Endothelial cell of umbilical vein (primary cell): ENCODE data around the gene TMEM140.
A peak's percentile ranks its signal among the peaks of the same experiment; 100 is the strongest.

Source experiments
- CTCF ChIP-seq, 2 donors: IDR thresholded peaks; 1 replicate in 1 of 2; 2 replicates in 1 of 2; pipeline ENCODE4 v1.5.1; 2011; ENCODE audit warnings: low read length in 2 of 2, mild to moderate bottlenecking in 2 of 2, moderate library complexity in 2 of 2, control low read depth in 1 of 2, inconsistent platforms in 1 of 2, low read depth in 1 of 2; ENCODE audit not compliant: insufficient read depth in 1 of 2; ENCODE audit errors: extremely low read depth in 1 of 2
- EZH2 ChIP-seq: IDR thresholded peaks from 2 replicates; pipeline ENCODE4 v1.6.1; 2012; ENCODE audit warnings: borderline replicate concordance, low read depth, mild to moderate bottlenecking, moderate library complexity, low read length, inconsistent platforms; ENCODE audit not compliant: severe bottlenecking
- FOS ChIP-seq: IDR thresholded peaks from 2 replicates; pipeline ENCODE4 v1.6.1; 2011; ENCODE audit warnings: mild to moderate bottlenecking, low read length, moderate library complexity, borderline replicate concordance; ENCODE audit not compliant: insufficient read depth
- JUN ChIP-seq: IDR thresholded peaks from 2 replicates; pipeline ENCODE4 v1.6.1; 2011; ENCODE audit warnings: borderline replicate concordance, low read depth; ENCODE audit not compliant: insufficient read length, insufficient read depth
- POLR2A ChIP-seq: IDR thresholded peaks from 2 replicates; pipeline ENCODE4 v1.6.1; 2012; ENCODE audit warnings: low read depth, mild to moderate bottlenecking, control low read depth, low read length
- POLR2AphosphoS5 ChIP-seq: IDR thresholded peaks from 2 replicates; pipeline ENCODE4 v1.6.1; 2012; ENCODE audit warnings: low read depth, mild to moderate bottlenecking, control low read depth, low read length, moderate library complexity; ENCODE audit not compliant: insufficient read depth

DNA sequence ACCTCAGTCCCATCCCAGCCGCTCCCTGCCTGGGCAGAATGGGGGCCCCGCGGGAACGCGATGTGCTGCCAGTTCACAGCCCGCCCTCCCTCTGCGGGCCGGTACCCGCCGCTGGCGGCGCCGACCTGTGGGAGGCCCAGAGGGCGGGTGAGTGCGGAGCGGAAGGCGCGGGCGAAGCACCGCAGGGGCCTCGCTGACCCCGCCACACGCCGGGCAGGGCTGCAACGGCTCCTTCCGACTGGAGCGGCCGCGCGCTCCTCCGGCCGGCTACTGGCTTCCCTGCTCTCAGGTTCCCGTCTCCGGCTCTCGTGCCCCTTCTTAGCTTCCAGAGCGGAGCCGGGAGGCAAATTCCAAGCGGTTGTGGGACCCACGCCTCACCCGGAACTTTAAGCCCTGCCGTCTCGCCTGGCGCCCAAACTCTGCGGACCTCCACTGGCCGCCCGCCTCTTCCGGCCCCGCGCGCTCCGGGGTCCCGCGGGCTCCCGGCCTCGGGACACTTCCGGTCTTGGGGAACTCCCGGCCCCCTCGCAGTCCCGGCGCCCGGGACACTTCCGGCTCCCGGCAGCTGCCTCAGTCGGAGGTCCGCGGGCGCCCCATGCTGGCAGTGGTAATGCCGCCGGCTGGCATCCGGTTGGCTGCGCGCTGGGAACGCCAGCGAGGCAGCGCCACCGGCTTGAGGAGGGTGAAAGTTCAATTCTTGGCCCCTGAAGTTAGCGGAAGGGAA is 22.6 kb downstream of the TMEM140 start, which contains the start of gene CYREN:
- no peak for TF ChIP-seq EZH2
- TF ChIP-seq CTCF (IDR thresholded peaks at IDR 0.05; ENCODE audit: extremely low read depth in 1 of 2, insufficient read depth in 1 of 2, low read depth in 1 of 2, low read length in 2 of 2) = peak; percentile 69 to 78
- TF ChIP-seq FOS = no peak
- TF ChIP-seq POLR2A = peak; percentile 13
- no peak for TF ChIP-seq JUN
- peak; percentile 78 for TF ChIP-seq POLR2AphosphoS5
